ENCODE measurements around the gene SNX9. TPM values are rescaled to one million over a fixed set of nuclear protein-coding genes. Genes with fewer than 3 reads are reported as not detected.

The SNX9 gene
- total RNA-seq, 1 experiment from 2014 or later = 31.3 TPM

DNA sequence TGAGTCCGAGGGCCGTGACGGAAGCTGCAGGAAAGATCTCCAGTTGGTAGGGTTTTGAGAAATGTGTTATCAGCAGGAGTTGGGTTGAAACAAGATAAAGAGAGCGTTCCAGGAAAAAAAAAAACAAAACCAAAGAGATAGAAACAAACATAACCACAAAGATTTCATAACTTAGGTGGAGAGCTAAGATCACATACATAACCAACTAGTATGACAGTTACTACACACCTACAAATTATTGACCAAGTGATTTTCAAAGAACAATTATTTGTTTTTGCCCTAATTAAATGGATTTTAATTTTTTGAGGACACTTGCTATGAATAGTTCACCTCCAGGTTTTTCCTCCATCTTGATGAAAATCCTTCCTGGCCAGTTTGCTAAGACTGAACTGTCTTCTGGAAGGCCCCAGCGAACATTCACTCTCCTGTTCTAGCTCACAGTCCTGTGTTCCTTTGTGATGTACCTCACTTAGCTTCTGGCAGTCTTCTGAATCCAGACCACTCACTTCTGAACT is 69.4 kb downstream of the SNX9 start:
- Mint-ChIP-seq H3K4me1 (peaks cover 12 to 15% of the 10 kb centered on the region in 2 experiments), H3K36me3 (ENCODE audit: insufficient read depth in 1 of 3, low read depth in 3 of 3) (peaks cover 13 to 30% (median 13%) of the 10 kb centered on the region in 3 experiments), H3K9me3 (no peaks in the 10 kb centered on the region), H3K4me3 (no peak overlapping the region), H3K27ac (peak overlapping the region in 1 of 3 experiments; percentile 55; a peak in 1 of 7 replicates), H3K27me3 (ENCODE audit: low read depth) (no peaks in the 10 kb centered on the region)
- Histone ChIP-seq H3K79me1 (ENCODE audit: insufficient read depth, low read depth, low read length, poor library complexity, severe bottlenecking) (no peaks in the 10 kb centered on the region), H3K27me3 (ENCODE audit: insufficient read depth, low read length) (no peaks in the 10 kb centered on the region), H2AFZ (ENCODE audit: low read length) (no peak overlapping the region), H4K20me1 (ENCODE audit: control insufficient read depth, insufficient read depth, insufficient read length) (no peaks in the 10 kb centered on the region), H3K27ac (ENCODE audit: insufficient read length, low read depth, low read length) (no peak overlapping the region), H3K79me2 (ENCODE audit: insufficient read depth, low read length) (no peaks in the 10 kb centered on the region), H2BK120ac (ENCODE audit: low read depth, low read length, poor library complexity, severe bottlenecking) (no peak overlapping the region), H2BK5ac (ENCODE audit: insufficient read length, low read length) (no peak overlapping the region), H3K23me2 (ENCODE audit: insufficient read length, low read depth, low read length, poor library complexity, severe bottlenecking) (no peaks in the 10 kb centered on the region), H4K5ac (ENCODE audit: insufficient read length, low read depth, low read length) (no peak overlapping the region), H3T11ph (ENCODE audit: low read length) (no peak overlapping the region), H3K4me1 (ENCODE audit: insufficient read depth, low read length) (no peaks in the 10 kb centered on the region), H2AK5ac (ENCODE audit: insufficient read length, low read length) (no peak overlapping the region), H2BK20ac (ENCODE audit: low read depth, low read length, poor library complexity, severe bottlenecking) (no peak overlapping the region), H3K9ac (ENCODE audit: extremely low read depth, insufficient read length, low read length) (no peak overlapping the region), H3K56ac (ENCODE audit: insufficient read length, low read depth, low read length) (no peak overlapping the region), H3K14ac (ENCODE audit: insufficient read depth, low read length) (no peak overlapping the region), H3K4ac (ENCODE audit: low read depth, low read length) (no peak overlapping the region), H3K4me2 (ENCODE audit: insufficient read depth, insufficient read length, low read length) (no peak overlapping the region), H2BK12ac (ENCODE audit: insufficient read length, low read depth, low read length) (no peak overlapping the region), H3K18ac (ENCODE audit: insufficient read length, low read depth, low read length) (no peak overlapping the region), H3K9me3 (ENCODE audit: control insufficient read depth, low read depth, low read length) (no peaks in the 10 kb centered on the region), H4K91ac (ENCODE audit: insufficient read length, low read depth, low read length) (no peak overlapping the region), H2BK15ac (ENCODE audit: low read depth, low read length) (no peak overlapping the region), H3K23ac (ENCODE audit: insufficient read length, low read depth, low read length) (no peak overlapping the region), H4K8ac (replicated peaks; ENCODE audit: insufficient read length, low read depth, low read length) (no peak overlapping the region)
- DNase-seq = no peak
- no CpG with 5 or more reads among the region's 5 CpGs for WGBS (ENCODE audit: extremely low coverage, insufficient read length, low lambda C conversion rate)
- TF ChIP-seq, protein P1, sequence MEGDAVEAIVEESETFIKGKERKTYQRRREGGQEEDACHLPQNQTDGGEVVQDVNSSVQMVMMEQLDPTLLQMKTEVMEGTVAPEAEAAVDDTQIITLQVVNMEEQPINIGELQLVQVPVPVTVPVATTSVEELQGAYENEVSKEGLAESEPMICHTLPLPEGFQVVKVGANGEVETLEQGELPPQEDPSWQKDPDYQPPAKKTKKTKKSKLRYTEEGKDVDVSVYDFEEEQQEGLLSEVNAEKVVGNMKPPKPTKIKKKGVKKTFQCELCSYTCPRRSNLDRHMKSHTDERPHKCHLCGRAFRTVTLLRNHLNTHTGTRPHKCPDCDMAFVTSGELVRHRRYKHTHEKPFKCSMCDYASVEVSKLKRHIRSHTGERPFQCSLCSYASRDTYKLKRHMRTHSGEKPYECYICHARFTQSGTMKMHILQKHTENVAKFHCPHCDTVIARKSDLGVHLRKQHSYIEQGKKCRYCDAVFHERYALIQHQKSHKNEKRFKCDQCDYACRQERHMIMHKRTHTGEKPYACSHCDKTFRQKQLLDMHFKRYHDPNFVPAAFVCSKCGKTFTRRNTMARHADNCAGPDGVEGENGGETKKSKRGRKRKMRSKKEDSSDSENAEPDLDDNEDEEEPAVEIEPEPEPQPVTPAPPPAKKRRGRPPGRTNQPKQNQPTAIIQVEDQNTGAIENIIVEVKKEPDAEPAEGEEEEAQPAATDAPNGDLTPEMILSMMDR (conservative IDR thresholded peaks at IDR 0.05) = no peak

Measured in H9 (cell line).